ENCODE results near the gene HLA-G. TPM values are rescaled to one million over a fixed set of nuclear protein-coding genes. Genes with fewer than 3 reads are reported as not detected.

The HLA-G gene
- total RNA-seq, 1 donor from 2014 or later, result 8.5 TPM

- no peak for DNase-seq
- ATAC-seq (ENCODE audit: low read depth), result no peak
- intact Hi-C loops (cut with micrococcal nuclease), result loop anchor here (5.0 kb wide), 1 partner anchor 74 kb away; no protein-coding TSS in a partner anchor
Observed at GRCh38 chr6:29826271-29826670, 1.4 kb upstream of the HLA-G start.

GRCh38 chr6:29828471-29828797, 809 bp downstream of the HLA-G start:
- ChIA-PET POLR2A (no interaction called here), CTCF (no interaction called here)
- no peak for TF ChIP-seq CTCF (IDR thresholded peaks at IDR 0.05)
- Mint-ChIP-seq H3K4me3 (peak overlapping the region; percentile 78), H3K4me1 (peaks cover 10% of the 10 kb centered on the region), H3K9me3 (no peaks in the 10 kb centered on the region), H3K27ac (no peak overlapping the region), H3K27me3 (peaks cover 64% of the 10 kb centered on the region), H3K36me3 (ENCODE audit: low read depth) (no peaks in the 10 kb centered on the region)
- intact Hi-C loops (cut with micrococcal nuclease), result loop anchor here (5.0 kb wide), 1 partner anchor 76 kb away; no protein-coding TSS in a partner anchor
- ATAC-seq (ENCODE audit: low read depth), result peak; percentile 37
- DNase-seq, result no peak

More at GRCh38 chr6:29826271-29826670, 1.4 kb upstream of the HLA-G start:
- CTCF ChIA-PET, result no interaction called here
- no peak overlapping the region for H3K27ac Mint-ChIP-seq
- peaks cover 10% of the 10 kb centered on the region for H3K4me1 Mint-ChIP-seq
- no peak for TF ChIP-seq CTCF (IDR thresholded peaks at IDR 0.05)
- peak overlapping the region; percentile 9 for H3K4me3 Mint-ChIP-seq
- no peaks in the 10 kb centered on the region for H3K36me3 Mint-ChIP-seq (ENCODE audit: low read depth)
- no peaks in the 10 kb centered on the region for H3K9me3 Mint-ChIP-seq
- POLR2A ChIA-PET, result no interaction called here
- H3K27me3 Mint-ChIP-seq, result peaks cover 58% of the 10 kb centered on the region

- Mint-ChIP-seq H3K27me3 (peaks cover 67% of the 10 kb centered on the region), H3K9me3 (no peaks in the 10 kb centered on the region), H3K4me1 (peaks cover 5% of the 10 kb centered on the region), H3K27ac (no peak overlapping the region), H3K36me3 (ENCODE audit: low read depth) (no peaks in the 10 kb centered on the region), H3K4me3 (no peak overlapping the region)
- ChIA-PET POLR2A (no interaction called here), CTCF (interaction anchor here (0.5 kb wide), 1 partner anchor 90 kb away, joined by 3 read pairs; no protein-coding TSS in a partner anchor)
- ATAC-seq (ENCODE audit: low read depth) (no peak), DNase-seq (no peak)
- TF ChIP-seq CTCF (IDR thresholded peaks at IDR 0.05), result no peak
- intact Hi-C loops (cut with micrococcal nuclease), result loop anchor here (5.0 kb wide), 1 partner anchor 77 kb away; no protein-coding TSS in a partner anchor
Observed at GRCh38 chr6:29829766-29830165, 2.1 kb downstream of the HLA-G start.

GRCh38 chr6:29830409-29830808, 2.8 kb downstream of the HLA-G start:
- ChIA-PET POLR2A (no interaction called here), CTCF (no interaction called here)
- no peaks in the 10 kb centered on the region for H3K9me3 Mint-ChIP-seq
- TF ChIP-seq CTCF (IDR thresholded peaks at IDR 0.05), result no peak
- no peaks in the 10 kb centered on the region for H3K36me3 Mint-ChIP-seq (ENCODE audit: low read depth)
- H3K27me3 Mint-ChIP-seq, result peaks cover 70% of the 10 kb centered on the region
- intact Hi-C loops (cut with micrococcal nuclease), result no loop called here
- peaks cover 5% of the 10 kb centered on the region for H3K4me1 Mint-ChIP-seq
- no peak overlapping the region for H3K4me3 Mint-ChIP-seq
- ATAC-seq (ENCODE audit: low read depth) (no peak), DNase-seq (no peak)
- H3K27ac Mint-ChIP-seq, result no peak overlapping the region

GRCh38 chr6:29831776-29832175, 4.2 kb downstream of the HLA-G start:
- Mint-ChIP-seq H3K27ac (no peak overlapping the region), H3K36me3 (ENCODE audit: low read depth) (no peaks in the 10 kb centered on the region), H3K4me1 (peaks cover 5% of the 10 kb centered on the region), H3K9me3 (no peaks in the 10 kb centered on the region), H3K4me3 (no peak overlapping the region), H3K27me3 (peaks cover 75% of the 10 kb centered on the region)
- DNase-seq, result no peak
- ATAC-seq (ENCODE audit: low read depth), result no peak
- intact Hi-C loops (cut with micrococcal nuclease), result no loop called here
- ChIA-PET CTCF (interaction anchor here (3.9 kb wide), 1 partner anchor 123 kb away, joined by 11 read pairs; no protein-coding TSS in a partner anchor), POLR2A (no interaction called here)
- no peak for TF ChIP-seq CTCF (IDR thresholded peaks at IDR 0.05)

Data from activated B cell treated with CpG ODN at 0.5 μM for 24 hours (primary cell).